HFFc6 (cell line): ENCODE results near the gene FAM163A. TPM values are rescaled to one million over a fixed set of nuclear protein-coding genes. Genes with fewer than 3 reads are reported as not detected.
"Not testable (repeated sequence)": the region's sequence is repeated elsewhere in the genome, so short reads cannot be mapped to it uniquely, and the experiment has no call there.

Source experiments
- DNase-seq: peaks from one replicate; pipeline ENCODE4 v3.0.0-alpha.2; 2018
- H3K27ac Mint-ChIP-seq: 2 replicates; pipeline ENCODE4 v1.8.0; 2020; ENCODE audit warnings: mild to moderate bottlenecking, mixed read lengths
- H3K27me3 Mint-ChIP-seq: 2 replicates; pipeline ENCODE4 v1.8.0; 2021; ENCODE audit warnings: mild to moderate bottlenecking, moderate library complexity, mixed read lengths; ENCODE audit not compliant: insufficient read depth
- H3K36me3 Mint-ChIP-seq: 2 replicates; pipeline ENCODE4 v1.8.0; 2021; ENCODE audit warnings: low read depth, mixed read lengths
- H3K4me1 Mint-ChIP-seq: 2 replicates; pipeline ENCODE4 v1.8.0; 2020; ENCODE audit warnings: low read depth, mixed read lengths
- H3K4me3 Mint-ChIP-seq: 2 replicates; pipeline ENCODE4 v1.8.0; 2020; ENCODE audit warnings: mild to moderate bottlenecking, moderate library complexity, mixed read lengths
- H3K9me3 Mint-ChIP-seq: 2 replicates; pipeline ENCODE4 v1.8.0; 2020; ENCODE audit warnings: mild to moderate bottlenecking, mixed read lengths
- total RNA-seq, 6 experiments: library from RNA; stranded (reverse); fragmentation: NEBNext Ultra II Directional; extraction: Animal tissue kit (Norgen Biotek cat#: 25700); gene quantifications; 2 replicates in 1 of 6; 3 replicates in 5 of 6; pipeline ENCODE4 v1.2.3, GENCODE V29; 2021
- TF ChIP-seq, protein P1 (sequence below): fragments of 200-600 bp; sonication (generic); IDR thresholded peaks from 2 replicates; pipeline ENCODE4 v1.5.0; 2021; ENCODE audit warnings: antibody characterized with exemption, mild to moderate bottlenecking

Gene FAM163A
- total RNA-seq, 6 experiments from 2014 or later: not detected

GRCh38 chr1:179798864-179799516 is 55.9 kb downstream of the FAM163A start:
- H3K4me3 Mint-ChIP-seq: no peak overlapping the region
- H3K27me3 Mint-ChIP-seq: peaks cover 53% of the 10 kb centered on the region
- H3K9me3 Mint-ChIP-seq: no peaks in the 10 kb centered on the region
- TF ChIP-seq, protein P1, sequence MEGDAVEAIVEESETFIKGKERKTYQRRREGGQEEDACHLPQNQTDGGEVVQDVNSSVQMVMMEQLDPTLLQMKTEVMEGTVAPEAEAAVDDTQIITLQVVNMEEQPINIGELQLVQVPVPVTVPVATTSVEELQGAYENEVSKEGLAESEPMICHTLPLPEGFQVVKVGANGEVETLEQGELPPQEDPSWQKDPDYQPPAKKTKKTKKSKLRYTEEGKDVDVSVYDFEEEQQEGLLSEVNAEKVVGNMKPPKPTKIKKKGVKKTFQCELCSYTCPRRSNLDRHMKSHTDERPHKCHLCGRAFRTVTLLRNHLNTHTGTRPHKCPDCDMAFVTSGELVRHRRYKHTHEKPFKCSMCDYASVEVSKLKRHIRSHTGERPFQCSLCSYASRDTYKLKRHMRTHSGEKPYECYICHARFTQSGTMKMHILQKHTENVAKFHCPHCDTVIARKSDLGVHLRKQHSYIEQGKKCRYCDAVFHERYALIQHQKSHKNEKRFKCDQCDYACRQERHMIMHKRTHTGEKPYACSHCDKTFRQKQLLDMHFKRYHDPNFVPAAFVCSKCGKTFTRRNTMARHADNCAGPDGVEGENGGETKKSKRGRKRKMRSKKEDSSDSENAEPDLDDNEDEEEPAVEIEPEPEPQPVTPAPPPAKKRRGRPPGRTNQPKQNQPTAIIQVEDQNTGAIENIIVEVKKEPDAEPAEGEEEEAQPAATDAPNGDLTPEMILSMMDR: no peak
- H3K27ac Mint-ChIP-seq: no peak overlapping the region
- no peaks in the 10 kb centered on the region for H3K36me3 Mint-ChIP-seq
- no peak for DNase-seq
- no peaks in the 10 kb centered on the region for H3K4me1 Mint-ChIP-seq

GRCh38 chr1:179800481-179800880 is 57.4 kb downstream of the FAM163A start:
- TF ChIP-seq, protein P1: no peak
- H3K9me3 Mint-ChIP-seq: no peaks in the 10 kb centered on the region
- H3K36me3 Mint-ChIP-seq: no peaks in the 10 kb centered on the region
- no peak overlapping the region for H3K27ac Mint-ChIP-seq
- no peak for DNase-seq
- H3K4me3 Mint-ChIP-seq: no peak overlapping the region
- no peaks in the 10 kb centered on the region for H3K4me1 Mint-ChIP-seq
- H3K27me3 Mint-ChIP-seq: peaks cover 48% of the 10 kb centered on the region

- peaks cover 45% of the 10 kb centered on the region for H3K27me3 Mint-ChIP-seq
- H3K4me1 Mint-ChIP-seq: peaks cover 17% of the 10 kb centered on the region
- no peak overlapping the region for H3K4me3 Mint-ChIP-seq
- no peaks in the 10 kb centered on the region for H3K36me3 Mint-ChIP-seq
- H3K27ac Mint-ChIP-seq: no peak overlapping the region
- DNase-seq: no peak
- TF ChIP-seq, protein P1: no peak
- H3K9me3 Mint-ChIP-seq: no peaks in the 10 kb centered on the region
These were observed 60.0 kb downstream of the FAM163A start for GRCh38 chr1:179803104-179803503.

GRCh38 chr1:179803918-179804317 is 60.8 kb downstream of the FAM163A start:
- DNase-seq: no peak
- Mint-ChIP-seq H3K9me3 (no peaks in the 10 kb centered on the region), H3K4me1 (peaks cover 26% of the 10 kb centered on the region), H3K27me3 (peaks cover 38% of the 10 kb centered on the region), H3K4me3 (no peak overlapping the region), H3K27ac (no peak overlapping the region), H3K36me3 (no peaks in the 10 kb centered on the region)
- TF ChIP-seq, protein P1: no peak

DNA sequence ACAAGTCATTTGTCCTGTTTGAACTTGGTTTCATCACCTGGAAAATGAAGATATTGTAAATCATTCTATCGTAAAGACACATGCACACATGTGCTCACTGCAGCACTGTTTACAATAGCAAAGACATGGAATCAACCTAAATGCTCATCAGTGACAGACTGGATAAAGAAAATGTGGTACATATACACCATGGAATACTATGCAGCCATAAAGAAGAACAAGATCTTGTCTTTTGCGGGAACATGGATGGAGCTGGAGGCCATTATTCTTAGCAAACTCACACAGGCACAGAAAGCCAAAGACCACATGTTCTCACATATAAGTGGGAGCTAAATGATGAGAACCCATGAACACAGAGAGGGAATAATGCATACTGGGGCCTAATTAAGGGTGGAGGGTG is 61.3 kb downstream of the FAM163A start:
- Mint-ChIP-seq H3K27me3 (peaks cover 39% of the 10 kb centered on the region), H3K4me1 (peaks cover 30% of the 10 kb centered on the region)
- H3K36me3 Mint-ChIP-seq, DNase-seq, H3K27ac Mint-ChIP-seq, H3K9me3 Mint-ChIP-seq, H3K4me3 Mint-ChIP-seq: not testable (repeated sequence)

DNA sequence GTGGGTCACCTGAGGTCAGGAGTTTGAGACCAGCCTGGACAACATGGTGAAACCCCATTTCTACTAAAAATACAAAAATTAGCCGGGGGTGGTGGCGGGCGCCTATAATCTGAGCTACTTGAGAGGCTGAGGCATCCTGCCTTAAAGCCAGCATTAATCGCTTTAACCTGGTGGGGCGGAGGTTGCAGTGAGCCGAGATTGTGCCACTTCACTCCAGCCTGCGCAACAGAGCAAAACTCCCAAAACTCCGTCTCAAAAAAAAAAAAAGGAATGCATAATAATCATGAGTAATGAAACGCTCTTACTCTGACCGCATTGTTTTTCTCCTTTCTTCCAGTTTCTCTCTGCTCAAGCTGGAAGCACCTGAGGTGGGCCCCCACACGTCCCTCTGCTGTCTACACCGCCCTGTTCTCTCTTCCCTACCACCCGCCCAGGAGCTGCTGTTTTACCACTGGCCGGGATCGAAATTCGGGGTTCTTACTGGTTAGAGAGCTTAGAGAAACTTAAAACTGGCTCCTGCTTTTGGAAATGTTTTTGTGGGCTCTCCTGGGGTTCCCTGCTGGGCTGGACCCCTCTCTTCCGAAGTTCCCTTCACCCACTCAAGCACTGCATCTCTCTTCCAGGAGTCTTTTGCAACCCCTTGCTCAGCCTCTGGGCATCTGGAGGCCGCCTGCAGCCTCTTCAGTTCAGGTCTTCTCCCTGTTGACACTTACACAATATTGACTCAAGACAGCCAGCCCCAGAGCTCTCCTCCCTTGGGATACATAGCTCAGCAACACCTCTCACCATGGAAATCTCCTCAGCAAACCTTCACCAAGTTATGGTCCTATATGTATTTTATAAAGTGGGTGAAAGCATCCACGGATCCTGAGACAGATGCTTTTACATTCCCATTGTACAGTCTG is 62.5 kb downstream of the FAM163A start:
- Mint-ChIP-seq H3K9me3 (no peaks in the 10 kb centered on the region), H3K27me3 (peaks cover 42% of the 10 kb centered on the region), H3K27ac (no peak overlapping the region), H3K4me1 (peaks cover 39% of the 10 kb centered on the region), H3K4me3 (no peak overlapping the region), H3K36me3 (no peaks in the 10 kb centered on the region)
- TF ChIP-seq, protein P1: no peak
- no peak for DNase-seq
